GM12878 (cell line): ENCODE results near the gene CCDC27. TPM values are rescaled to one million over a fixed set of nuclear protein-coding genes. Genes with fewer than 3 reads are reported as not detected.

Experiments
- HDAC6 ChIP-seq: fragments of 200-600 bp; sonication (generic); IDR thresholded peaks from one replicate; pipeline ENCODE4 v1.8.0; 2017; ENCODE audit warnings: antibody characterized with exemption; ENCODE audit not compliant: unreplicated experiment
- IKZF1 ChIP-seq: fragments of 450-650 bp; conservative IDR thresholded peaks from 2 replicates; pipeline ENCODE4 v1.6.1; 2017; ENCODE audit warnings: antibody characterized with exemption, mild to moderate bottlenecking
- KAT2A ChIP-seq: conservative IDR thresholded peaks from 2 replicates; pipeline ENCODE4 v1.6.1; 2011; ENCODE audit warnings: low read depth, low read length; ENCODE audit not compliant: control insufficient read depth
- KDM1A ChIP-seq: fragments of 200-600 bp; sonication (generic); IDR thresholded peaks from 2 replicates; pipeline ENCODE4 v1.6.1; 2016; ENCODE audit warnings: borderline replicate concordance
- MTA3 ChIP-seq: IDR thresholded peaks from 2 replicates; pipeline ENCODE4 v1.6.1; 2012; ENCODE audit warnings: low read length, inconsistent platforms, borderline replicate concordance
- ZBTB40 ChIP-seq: fragments of 450-650 bp; IDR thresholded peaks from 2 replicates; pipeline ENCODE4 v1.6.1; 2016; ENCODE audit warnings: mild to moderate bottlenecking, moderate library complexity, borderline replicate concordance
- ZNF207 ChIP-seq: fragments of 450-650 bp; IDR thresholded peaks from 2 replicates; pipeline ENCODE4 v1.6.1; 2014; ENCODE audit warnings: antibody characterized with exemption, mild to moderate bottlenecking, borderline replicate concordance
- polyA plus RNA-seq, 11 experiments: library from polyadenylated mRNA; depleted of rRNA in 4 of 11; unstranded in 6 of 11; stranded (reverse) in 5 of 11; fragments of >200 nt; fragmentation: Nextera tagmentation in 4 of 11; fragmentation: Illumina TruSeq in 1 of 11; extraction: Ambion mirVana in 4 of 11; extraction: Trizol in 1 of 11; gene quantifications; 1 replicate in 1 of 11; 2 replicates in 10 of 11; pipeline versions ENCODE4 v1.2.1 to v1.2.3, GENCODE V29; 2011 to 2016; ENCODE audit warnings: inconsistent platforms in 2 of 11, missing spikeins in 2 of 11, low read depth in 1 of 11
- total RNA-seq, 4 experiments: library from RNA; depleted of rRNA in 3 of 4; stranded (reverse); fragments of >200 nt in 3 of 4; fragmentation: Illumina TruSeq in 1 of 4; extraction: Trizol in 1 of 4; gene quantifications; 2 replicates each; pipeline versions ENCODE4 v1.2.1 to v1.2.3, GENCODE V29; 2013 to 2021
- TF ChIP-seq, protein P1 (sequence below): fragments of 450-650 bp; IDR thresholded peaks from 2 replicates; pipeline ENCODE4 v1.6.1; 2018; ENCODE audit warnings: borderline replicate concordance, mild to moderate bottlenecking; ENCODE audit not compliant: partially characterized antibody

Gene CCDC27
- total and polyA plus RNA-seq, 10 of the 15 experiments (the other 5 are each of a cell fraction or from before 2014, with no cell fraction given) = 0.05 TPM; not detected in 9

- TF ChIP-seq, protein P1, sequence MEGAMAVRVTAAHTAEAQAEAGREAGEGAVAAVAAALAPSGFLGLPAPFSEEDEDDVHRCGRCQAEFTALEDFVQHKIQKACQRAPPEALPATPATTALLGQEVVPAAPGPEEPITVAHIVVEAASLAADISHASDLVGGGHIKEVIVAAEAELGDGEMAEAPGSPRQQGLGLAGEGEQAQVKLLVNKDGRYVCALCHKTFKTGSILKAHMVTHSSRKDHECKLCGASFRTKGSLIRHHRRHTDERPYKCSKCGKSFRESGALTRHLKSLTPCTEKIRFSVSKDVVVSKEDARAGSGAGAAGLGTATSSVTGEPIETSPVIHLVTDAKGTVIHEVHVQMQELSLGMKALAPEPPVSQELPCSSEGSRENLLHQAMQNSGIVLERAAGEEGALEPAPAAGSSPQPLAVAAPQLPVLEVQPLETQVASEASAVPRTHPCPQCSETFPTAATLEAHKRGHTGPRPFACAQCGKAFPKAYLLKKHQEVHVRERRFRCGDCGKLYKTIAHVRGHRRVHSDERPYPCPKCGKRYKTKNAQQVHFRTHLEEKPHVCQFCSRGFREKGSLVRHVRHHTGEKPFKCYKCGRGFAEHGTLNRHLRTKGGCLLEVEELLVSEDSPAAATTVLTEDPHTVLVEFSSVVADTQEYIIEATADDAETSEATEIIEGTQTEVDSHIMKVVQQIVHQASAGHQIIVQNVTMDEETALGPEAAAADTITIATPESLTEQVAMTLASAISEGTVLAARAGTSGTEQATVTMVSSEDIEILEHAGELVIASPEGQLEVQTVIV = no peak
- TF ChIP-seq KAT2A = no peak
- TF ChIP-seq MTA3 = no peak
- TF ChIP-seq HDAC6 = no peak
- no peak for TF ChIP-seq ZNF207
- no peak for TF ChIP-seq KDM1A
- no peak for TF ChIP-seq ZBTB40
- TF ChIP-seq IKZF1 = no peak
- TF ChIP-seq, all 136 proteins: peak for 0
Observed at GRCh38 chr1:3785045-3785444, 32.8 kb downstream of the CCDC27 start (continued).
